ENCODE data around the gene ZNF497.

GRCh38 chr19:58367698-58368454 is 5.3 kb upstream of the ZNF497 start:
- TF ChIP-seq ZNF24 (tag by site-specific recombination; IDR thresholded peaks at IDR 0.05) (no peak), CTCF (tag by site-specific recombination; IDR thresholded peaks at IDR 0.05) (no peak), ZNF26 (tag by site-specific recombination; IDR thresholded peaks at IDR 0.05) (no peak), ZNF549 (tag by site-specific recombination; IDR thresholded peaks at IDR 0.05) (no peak), ATF2 (tag by site-specific recombination; IDR thresholded peaks at IDR 0.05; ENCODE audit: low read depth) (no peak)
